WTC11 (cell line): ENCODE measurements around the gene PGAM5. TPM values are rescaled to one million over a fixed set of nuclear protein-coding genes. Genes with fewer than 3 reads are reported as not detected.

Source experiments
- ATAC-seq: fragments of 200-7000 bp; cut with Tn5 transposase; 2 replicates; pipeline ENCODE4 v1.10.0; 2021; ENCODE audit warnings: mild to moderate bottlenecking, moderate library complexity
- CTCF ChIA-PET: fragments of 300-600 bp; sonication (Branson Sonifier 250); formaldehyde crosslinking; loops from one replicate; lab custom pipeline; 2021; ENCODE audit warnings: antibody characterized with exemption; lab: Charles Lee
- POLR2A ChIA-PET: fragments of 350-600 bp; sonication (Branson Sonifier 250); formaldehyde crosslinking; loops from one replicate; lab custom pipeline; 2021; ENCODE audit warnings: antibody characterized with exemption; lab: Charles Lee
- DNase-seq: peaks from one replicate; pipeline ENCODE4 v3.0.0; 2021; ENCODE audit warnings: low spot score
- H3K27ac Mint-ChIP-seq: 2 replicates; pipeline ENCODE4 v1.8.0; 2021; ENCODE audit warnings: mixed read lengths
- H3K27me3 Mint-ChIP-seq: 2 replicates; pipeline ENCODE4 v1.8.0; 2021; ENCODE audit warnings: low read depth, mild to moderate bottlenecking, moderate library complexity, mixed read lengths
- H3K36me3 Mint-ChIP-seq: 2 replicates; pipeline ENCODE4 v1.8.0; 2021; ENCODE audit warnings: mixed read lengths
- H3K4me1 Mint-ChIP-seq: 2 replicates; pipeline ENCODE4 v1.8.0; 2022; ENCODE audit warnings: mixed read lengths
- H3K4me3 Mint-ChIP-seq: 2 replicates; pipeline ENCODE4 v1.8.0; 2021; ENCODE audit warnings: mild to moderate bottlenecking, moderate library complexity, mixed read lengths
- H3K9me3 Mint-ChIP-seq: 2 replicates; pipeline ENCODE4 v1.8.0; 2021; ENCODE audit warnings: mixed read lengths
- ATF2 ChIP-seq: sonication (generic); formaldehyde crosslinking; IDR thresholded peaks from 2 replicates; pipeline ENCODE4 v1.8.1; 2022; ENCODE audit warnings: low read depth, missing genetic modification reagents, borderline replicate concordance
- CBFB ChIP-seq: sonication (generic); formaldehyde crosslinking; IDR thresholded peaks from 2 replicates; pipeline ENCODE4 v1.8.1; 2022; ENCODE audit warnings: mild to moderate bottlenecking, low read depth, missing genetic modification reagents
- CREM ChIP-seq: sonication (generic); formaldehyde crosslinking; IDR thresholded peaks from 2 replicates; pipeline ENCODE4 v1.8.1; 2022; ENCODE audit warnings: mild to moderate bottlenecking, missing genetic modification reagents, moderate library complexity
- ESRRA ChIP-seq: sonication (generic); formaldehyde crosslinking; IDR thresholded peaks from 2 replicates; pipeline ENCODE4 v1.8.1; 2022; ENCODE audit warnings: mild to moderate bottlenecking, missing genetic modification reagents, borderline replicate concordance
- HMGA2 ChIP-seq: fragments of 250-450 bp; sonication (Bioruptor Pico); IDR thresholded peaks from 2 replicates; pipeline ENCODE4 v1.4.0; 2021; ENCODE audit warnings: mild to moderate bottlenecking, moderate library complexity
- NFYB ChIP-seq: sonication (generic); formaldehyde crosslinking; conservative IDR thresholded peaks from 2 replicates; pipeline ENCODE4 v1.8.0; 2022; ENCODE audit warnings: low read depth, missing genetic modification reagents
- OVOL2 ChIP-seq: fragments of 250-450 bp; sonication (Bioruptor Pico); IDR thresholded peaks from 2 replicates; pipeline ENCODE4 v1.9.0; 2021; ENCODE audit warnings: mild to moderate bottlenecking, borderline replicate concordance
- PRDM15 ChIP-seq: sonication (generic); formaldehyde crosslinking; IDR thresholded peaks from 2 replicates; pipeline ENCODE4 v1.8.0; 2022; ENCODE audit warnings: missing genetic modification reagents
- PRRX2 ChIP-seq: fragments of 250-450 bp; sonication (Bioruptor Pico); IDR thresholded peaks from 2 replicates; pipeline ENCODE4 v1.8.0; 2021; ENCODE audit warnings: mild to moderate bottlenecking
- SP1 ChIP-seq: sonication (generic); formaldehyde crosslinking; conservative IDR thresholded peaks from 2 replicates; pipeline ENCODE4 v1.8.1; 2022; ENCODE audit warnings: missing genetic modification reagents
- TP53 ChIP-seq: sonication (generic); formaldehyde crosslinking; IDR thresholded peaks from 2 replicates; pipeline ENCODE4 v1.8.1; 2023; ENCODE audit warnings: mild to moderate bottlenecking, missing genetic modification reagents
- ZNF423 ChIP-seq: fragments of 250-450 bp; sonication (Bioruptor Pico); IDR thresholded peaks from 2 replicates; pipeline ENCODE4 v2.1.2; 2022; ENCODE audit warnings: mild to moderate bottlenecking, moderate library complexity
- ZNF532 ChIP-seq: fragments of 250-450 bp; sonication (Bioruptor Pico); IDR thresholded peaks from 2 replicates; pipeline ENCODE4 v1.9.0; 2021; ENCODE audit warnings: mild to moderate bottlenecking, borderline replicate concordance
- total RNA-seq: library from RNA; stranded (reverse); gene quantifications from 3 replicates; pipeline ENCODE4 v1.2.3, GENCODE V29; 2021

PGAM5 gene
- total RNA-seq, 1 experiment from 2014 or later = 89.7 TPM

- Mint-ChIP-seq H3K27me3 (no peaks in the 10 kb centered on the region), H3K4me1 (no peaks in the 10 kb centered on the region), H3K36me3 (peaks cover 91% of the 10 kb centered on the region), H3K4me3 (no peak overlapping the region), H3K27ac (no peak overlapping the region), H3K9me3 (no peaks in the 10 kb centered on the region)
- no peak for DNase-seq
- TF ChIP-seq ZNF423 (CRISPR knock-in tag) = no peak
- TF ChIP-seq ESRRA (CRISPR knock-in tag) = no peak
- TF ChIP-seq NFYB (CRISPR knock-in tag) = no peak
- TF ChIP-seq PRDM15 (CRISPR knock-in tag) = no peak
- ChIA-PET POLR2A (no interaction called here), CTCF (no interaction called here)
- no peak for ATAC-seq
Measured at GRCh38 chr12:132662901-132663755, 47.5 kb upstream of the PGAM5 start.

- ChIA-PET POLR2A (no interaction called here), CTCF (interaction anchor here (1.0 kb wide), 1 partner anchor 26 kb away, joined by 3 read pairs; no protein-coding TSS in a partner anchor)
- peaks cover 90% of the 10 kb centered on the region for H3K36me3 Mint-ChIP-seq
- H3K27me3 Mint-ChIP-seq = no peaks in the 10 kb centered on the region
- ATAC-seq (no peak), DNase-seq (no peak)
- no peaks in the 10 kb centered on the region for H3K9me3 Mint-ChIP-seq
- no peak overlapping the region for H3K4me3 Mint-ChIP-seq
- no peak overlapping the region for H3K27ac Mint-ChIP-seq
- TF ChIP-seq PRRX2 (CRISPR knock-in tag) (no peak), ATF2 (CRISPR knock-in tag) (no peak)
- H3K4me1 Mint-ChIP-seq = no peaks in the 10 kb centered on the region
Measured at GRCh38 chr12:132664206-132665148, 46.2 kb upstream of the PGAM5 start.

- H3K27ac Mint-ChIP-seq = no peak overlapping the region
- H3K4me1 Mint-ChIP-seq = no peaks in the 10 kb centered on the region
- ChIA-PET POLR2A (no interaction called here), CTCF (no interaction called here)
- H3K4me3 Mint-ChIP-seq = no peak overlapping the region
- DNase-seq = no peak
- no peaks in the 10 kb centered on the region for H3K27me3 Mint-ChIP-seq
- no peaks in the 10 kb centered on the region for H3K9me3 Mint-ChIP-seq
- no peak for ATAC-seq
- H3K36me3 Mint-ChIP-seq = peaks cover 90% of the 10 kb centered on the region
- TF ChIP-seq CREM (CRISPR knock-in tag) (no peak), SP1 (CRISPR knock-in tag) (no peak), ESRRA (CRISPR knock-in tag) (no peak), OVOL2 (no peak), ZNF532 (CRISPR knock-in tag) (no peak), CBFB (no peak), PRDM15 (CRISPR knock-in tag) (no peak), ATF2 (CRISPR knock-in tag) (no peak), TP53 (no peak), HMGA2 (CRISPR knock-in tag) (no peak)
Measured at GRCh38 chr12:132665149-132665491, 45.5 kb upstream of the PGAM5 start.
